Endothelial cell of hepatic sinusoid (primary cell): ENCODE results near the gene ABCB9.
"Not testable (repeated sequence)": the region's sequence is repeated elsewhere in the genome, so short reads cannot be mapped to it uniquely, and the experiment has no call there.

ENCODE experiments used
- in situ Hi-C: cut with HindIII; loops from 2 replicates; pipeline ENCODE4 v1.10.0; 2017; ENCODE audit warnings: low sequenced_read_pairs

The ABCB9 gene

DNA sequence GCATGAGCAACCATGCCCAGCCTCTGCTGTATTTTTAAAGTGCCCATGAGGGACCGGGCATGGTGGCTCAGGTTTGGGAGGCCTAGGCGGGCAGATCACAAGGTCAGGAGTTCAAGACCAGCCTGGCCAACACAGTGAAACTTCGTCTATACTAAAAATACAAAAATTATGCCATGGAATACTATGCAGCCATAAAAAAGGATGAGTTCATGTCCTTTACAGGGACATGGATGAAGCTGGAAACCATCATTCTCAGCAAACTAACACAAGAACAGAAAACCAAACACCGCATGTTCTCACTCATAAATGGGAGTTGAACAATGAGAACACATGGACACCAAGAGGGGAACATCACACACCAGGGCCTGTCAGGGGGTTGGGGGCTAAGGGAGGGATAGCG lies 61.0 kb downstream of the ABCB9 start:
- in situ Hi-C loops = not testable (repeated sequence)

DNA sequence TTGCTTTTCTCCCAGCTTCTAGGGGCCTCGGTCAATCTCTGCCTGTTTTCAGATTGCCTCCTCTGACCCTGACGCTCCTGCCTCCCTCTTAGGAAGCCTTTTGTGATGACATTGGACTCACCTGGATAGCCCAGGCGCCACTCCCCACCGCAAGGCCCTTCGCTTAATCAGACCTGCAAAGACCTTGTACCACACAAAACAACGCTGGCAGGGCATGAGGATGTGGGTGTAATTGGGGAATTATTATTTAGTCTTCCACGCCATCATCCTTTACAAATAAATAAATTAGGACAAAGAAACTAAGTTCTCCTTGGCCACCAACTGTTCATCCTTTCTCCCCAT lies 62.6 kb downstream of the ABCB9 start:
- in situ Hi-C loops = no loop called here

DNA sequence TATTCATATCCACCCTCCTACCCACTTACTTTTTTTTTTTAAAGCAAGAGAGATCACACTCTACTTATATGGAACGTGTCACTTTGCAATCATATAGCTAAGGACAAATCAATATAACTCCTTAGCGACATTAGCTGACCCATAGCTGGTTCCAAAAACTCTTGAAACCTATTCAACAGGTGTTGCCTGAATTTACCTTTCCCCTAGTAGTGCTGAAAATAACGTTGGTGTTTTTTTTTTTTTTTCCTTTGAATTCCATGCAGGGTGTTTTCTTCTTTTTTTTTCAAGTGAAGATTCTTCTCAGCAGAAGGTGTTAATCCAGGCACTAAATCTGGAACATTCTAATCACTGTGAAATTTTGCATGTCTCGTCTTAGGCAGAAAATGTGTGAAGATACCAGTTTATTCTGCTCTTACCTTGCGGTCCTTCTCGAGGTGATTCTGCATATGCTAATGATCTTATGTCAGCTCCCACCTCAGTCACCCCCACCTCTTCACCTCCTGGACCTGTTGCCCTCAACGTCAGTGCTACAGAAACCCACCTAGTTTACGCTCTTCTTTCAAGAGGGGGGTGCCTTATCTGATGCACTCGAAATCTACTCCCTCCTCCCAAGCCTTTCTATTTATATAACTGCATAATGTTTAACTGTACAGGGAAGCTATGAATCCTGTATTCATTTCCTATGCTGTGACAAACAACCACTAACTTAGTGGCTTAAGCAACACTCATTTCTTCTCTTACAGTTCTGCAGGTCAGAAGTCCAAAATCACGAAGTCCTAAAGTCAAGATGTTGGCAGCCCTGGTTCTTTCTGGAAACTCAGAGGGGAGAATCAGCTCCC lies 63.2 kb downstream of the ABCB9 start:
- in situ Hi-C loops = no loop called here

DNA sequence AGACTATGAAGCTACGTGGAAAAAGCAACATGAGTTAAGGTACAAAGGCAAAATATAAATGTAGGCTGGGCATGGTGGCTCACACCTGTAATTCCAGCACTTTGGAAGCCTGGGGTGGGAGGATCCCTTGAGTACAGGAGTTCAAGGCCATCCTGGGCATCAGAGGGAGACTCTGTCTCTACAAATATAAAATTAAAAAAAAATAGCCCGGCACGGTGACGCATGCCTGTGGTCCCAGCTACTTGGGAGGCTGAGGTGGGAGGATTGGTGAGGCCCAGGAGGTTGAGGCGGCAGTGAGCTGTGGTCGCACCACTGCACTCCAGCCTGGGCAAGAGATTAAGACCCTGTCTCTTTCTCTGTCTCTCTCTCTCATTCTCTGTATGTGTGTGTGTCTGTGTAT lies 66.4 kb downstream of the ABCB9 start:
- in situ Hi-C loops = no loop called here

DNA sequence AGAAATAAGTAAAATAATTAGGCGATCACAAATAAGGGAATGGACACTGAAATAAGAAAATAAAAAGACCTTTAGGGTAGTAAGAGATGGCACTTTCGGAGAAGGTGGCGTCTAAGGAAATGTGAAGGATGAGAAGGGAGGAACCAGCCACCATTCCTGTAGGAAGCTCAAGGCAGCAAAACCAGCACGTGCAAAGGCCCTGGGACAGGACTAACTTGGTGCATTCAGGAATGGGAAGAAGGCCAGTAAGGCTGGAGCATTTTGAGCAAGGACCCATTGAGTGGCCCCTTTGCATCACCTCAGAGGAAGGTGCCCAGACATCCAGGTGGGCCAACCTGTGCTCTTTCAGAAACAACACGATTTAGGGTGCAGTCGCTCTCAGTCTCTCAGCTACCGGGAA lies 69.6 kb downstream of the ABCB9 start:
- in situ Hi-C loops = no loop called here

DNA sequence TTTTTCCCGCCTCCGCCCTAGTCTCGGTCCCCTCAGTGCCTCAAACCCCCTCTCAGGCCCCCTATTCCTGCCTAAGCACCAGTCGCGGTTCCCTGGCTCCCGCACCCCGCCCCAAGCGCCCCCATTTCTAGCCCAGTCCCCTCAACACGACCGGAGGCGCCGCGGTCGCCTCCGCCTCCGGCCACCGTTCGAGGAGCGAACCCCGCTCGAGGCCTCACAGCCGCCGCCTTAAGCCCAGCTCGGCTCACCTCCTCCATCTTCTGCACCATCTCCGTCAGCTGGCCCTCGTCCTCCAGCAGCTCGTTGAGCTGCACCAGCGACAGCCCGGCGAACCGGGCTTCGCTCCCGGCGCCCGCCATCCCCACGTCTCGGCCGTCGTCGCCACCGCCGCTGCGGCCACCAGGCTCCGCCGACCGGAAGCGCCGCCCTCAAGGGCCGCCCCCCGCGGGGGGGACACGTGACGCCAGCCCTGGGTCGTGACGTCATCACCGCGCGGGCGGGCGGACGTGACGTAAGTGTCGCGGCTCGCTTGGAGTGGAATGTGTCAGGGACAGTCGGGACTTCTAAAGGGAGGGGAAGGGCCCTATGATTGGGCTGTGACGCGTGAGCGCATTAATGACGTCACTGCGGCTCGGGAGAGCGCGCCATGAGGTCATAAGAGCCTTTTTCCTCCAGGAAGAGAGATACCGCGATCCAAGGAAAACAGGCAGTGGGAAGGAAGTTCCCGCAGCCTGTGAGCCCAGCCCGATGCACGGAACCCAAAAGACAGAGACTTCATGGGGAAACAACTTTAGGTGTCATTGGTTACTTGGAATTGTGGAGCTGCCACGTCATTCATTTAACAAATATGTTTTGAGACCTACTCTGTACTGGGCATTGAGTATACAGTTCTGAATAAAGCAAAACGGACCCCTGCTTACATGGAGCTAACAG lies 70.3 kb downstream of the ABCB9 start, which contains the start of gene VPS37B:
Gene VPS37B, minus strand, starts transcription at position 421 of the 933 bp plus-strand sequence. Its CDS starts 62 bp downstream, at position 359.
- in situ Hi-C loops = no loop called here

DNA sequence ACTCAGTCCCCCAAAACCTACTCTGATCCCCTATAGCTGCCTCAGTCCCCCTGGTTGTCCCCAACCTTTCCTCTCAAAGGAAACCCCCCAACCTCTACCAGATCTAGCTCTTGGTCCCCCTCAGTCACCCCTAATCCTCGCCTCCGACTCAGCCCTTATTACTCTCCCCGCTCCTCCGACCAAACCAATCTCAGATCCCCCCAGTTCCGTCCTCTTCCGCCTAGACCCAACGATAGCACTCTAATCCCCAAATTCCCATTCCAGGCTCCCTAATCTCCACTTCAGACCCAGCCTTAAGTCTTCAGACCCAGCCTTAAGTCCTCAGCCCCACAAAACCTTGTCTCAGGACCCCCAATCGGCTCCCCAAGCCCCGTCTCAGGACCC lies 71.0 kb downstream of the ABCB9 start:
- in situ Hi-C loops = no loop called here

DNA sequence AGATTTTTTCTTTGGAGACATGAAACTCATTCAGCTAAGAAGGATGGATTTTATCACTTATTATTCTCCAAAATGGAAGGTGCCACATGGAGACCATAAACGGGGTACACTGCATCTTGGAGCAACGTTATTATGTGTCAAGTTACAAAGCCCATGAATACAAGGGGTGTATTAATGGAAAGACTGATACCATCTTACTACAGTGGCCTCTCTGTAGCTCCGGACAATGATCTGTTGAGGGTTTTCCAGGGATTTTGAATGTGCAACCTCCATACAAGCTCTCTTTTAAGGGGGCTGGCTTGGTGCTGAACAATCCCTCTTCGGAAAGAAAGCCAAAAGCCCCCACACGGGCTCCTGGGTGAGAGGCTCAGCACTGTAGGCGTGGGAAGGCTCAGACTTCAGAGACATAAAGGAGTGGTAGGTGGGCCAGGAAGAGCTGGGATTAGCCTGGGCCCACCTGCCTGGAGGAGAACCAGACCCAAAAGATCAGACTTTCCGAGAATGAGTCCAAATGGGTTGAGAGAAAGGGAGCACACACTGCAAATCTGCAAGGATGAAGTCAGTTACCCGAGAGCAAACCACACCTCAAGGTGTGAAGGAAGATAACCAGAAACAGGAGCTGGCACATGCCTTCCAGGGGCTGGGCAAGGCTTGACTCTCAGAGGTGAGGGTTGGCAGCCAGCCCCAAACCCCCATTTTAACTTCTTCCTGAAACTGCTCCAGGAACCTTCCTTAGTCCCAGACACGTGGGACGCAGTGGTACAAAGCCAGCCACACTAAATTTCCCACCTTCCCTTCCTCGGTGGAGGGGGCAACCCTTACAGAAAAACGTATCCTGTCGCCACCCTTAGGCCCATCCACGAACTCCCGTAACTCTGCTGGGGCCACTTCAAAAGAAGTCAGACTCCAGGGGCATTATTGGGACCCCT lies 71.8 kb downstream of the ABCB9 start:
- in situ Hi-C loops = no loop called here

DNA sequence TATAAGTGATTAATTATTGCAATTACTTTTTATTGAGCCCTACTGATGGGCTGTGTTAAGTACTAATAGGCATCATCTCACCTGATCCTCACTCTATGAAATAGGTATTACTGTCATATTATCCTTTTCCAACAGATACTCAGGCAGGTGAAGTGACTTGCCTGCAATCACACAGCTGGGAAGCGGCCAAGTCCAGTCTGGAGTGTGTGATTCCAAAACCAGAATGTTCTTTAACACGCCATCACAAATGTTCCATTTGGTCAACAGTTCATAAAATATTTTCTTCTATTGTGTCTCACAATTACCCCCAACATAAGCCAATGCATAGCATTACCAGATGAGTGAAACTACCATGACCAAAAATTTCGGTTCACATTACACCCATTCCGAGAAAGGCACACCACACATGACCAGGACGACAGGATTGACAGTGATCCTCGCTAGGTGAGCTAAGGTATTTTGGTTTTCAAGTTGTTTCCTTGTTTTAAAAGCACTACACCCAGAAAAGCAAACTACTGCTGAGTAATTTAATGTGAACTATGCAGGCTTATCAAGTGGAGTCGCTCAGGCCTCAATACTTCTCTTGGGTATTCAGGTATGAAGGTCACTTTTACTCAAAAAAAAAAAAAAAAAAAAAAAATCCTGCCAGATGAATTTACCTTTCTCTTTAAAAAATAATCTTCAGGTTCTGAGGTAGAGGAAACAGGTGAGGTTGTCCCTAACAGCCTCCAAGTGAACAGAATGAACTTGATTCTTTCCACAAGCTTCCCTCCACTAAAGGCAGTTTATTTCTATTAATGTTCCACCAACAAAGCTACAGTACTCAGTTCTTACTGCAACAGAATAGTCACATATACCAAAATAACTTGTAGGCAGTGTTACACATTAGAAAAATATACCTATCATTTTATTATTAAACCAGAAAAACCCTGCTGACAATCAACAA lies 72.8 kb downstream of the ABCB9 start:
- in situ Hi-C loops = no loop called here

DNA sequence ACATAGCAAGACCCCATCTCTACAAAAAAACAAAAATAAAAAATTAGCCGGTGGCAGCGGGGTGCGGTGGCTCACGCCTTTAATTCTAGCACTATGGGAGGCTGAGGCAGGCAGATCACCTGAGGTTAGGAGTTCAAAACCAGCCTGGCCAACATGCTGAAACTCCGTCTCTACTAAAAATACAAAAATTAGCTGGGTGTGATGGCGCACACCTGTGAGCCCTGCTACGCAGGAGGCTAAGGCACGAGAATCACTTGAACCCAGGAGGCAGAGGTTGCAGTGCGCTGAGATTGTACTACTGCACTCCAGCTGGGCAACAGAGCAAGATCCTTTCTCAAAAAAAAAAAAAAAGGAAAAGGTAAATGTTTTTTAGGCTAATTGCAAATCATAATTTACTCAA lies 73.5 kb downstream of the ABCB9 start:
- in situ Hi-C loops = not testable (repeated sequence)

DNA sequence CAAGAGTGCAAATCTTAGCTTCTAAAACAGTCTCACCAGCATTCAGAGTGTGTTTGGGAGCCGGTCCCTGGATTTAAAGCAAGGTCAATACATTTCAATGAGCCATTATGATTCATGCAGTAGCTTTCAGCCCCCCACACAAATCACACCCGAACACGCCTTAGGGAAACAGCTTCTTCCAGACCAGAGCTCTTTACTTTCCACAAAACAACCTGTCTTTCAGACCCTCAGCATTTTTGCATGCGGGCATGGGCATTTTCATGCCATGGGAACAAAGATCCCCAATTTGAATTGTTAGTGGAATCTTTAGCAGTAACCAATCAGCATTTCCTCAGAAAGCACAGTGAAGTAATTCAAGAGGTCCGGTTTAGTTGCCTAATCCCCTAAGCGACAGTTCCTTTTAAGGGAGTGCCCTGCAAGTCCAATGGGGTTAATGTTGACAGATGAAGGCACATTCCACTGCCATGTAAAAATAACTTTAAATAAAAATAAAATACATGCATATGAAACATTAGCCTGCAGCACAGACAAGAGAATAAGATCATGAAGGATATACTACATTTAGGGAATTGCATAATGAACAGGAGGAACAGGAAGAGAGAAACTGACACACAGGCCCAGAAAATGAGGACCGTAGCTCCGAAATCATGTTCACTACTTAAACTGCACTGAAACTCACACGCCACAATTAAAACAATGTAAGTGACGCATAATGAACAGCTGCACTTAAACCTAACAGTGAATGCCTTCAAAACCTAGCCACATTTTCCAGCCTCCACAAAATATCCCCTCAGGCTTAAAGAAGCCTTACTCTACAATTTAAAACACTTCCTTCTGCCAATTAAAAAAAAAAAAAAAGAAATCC lies 74.4 kb downstream of the ABCB9 start:
- in situ Hi-C loops = no loop called here

DNA sequence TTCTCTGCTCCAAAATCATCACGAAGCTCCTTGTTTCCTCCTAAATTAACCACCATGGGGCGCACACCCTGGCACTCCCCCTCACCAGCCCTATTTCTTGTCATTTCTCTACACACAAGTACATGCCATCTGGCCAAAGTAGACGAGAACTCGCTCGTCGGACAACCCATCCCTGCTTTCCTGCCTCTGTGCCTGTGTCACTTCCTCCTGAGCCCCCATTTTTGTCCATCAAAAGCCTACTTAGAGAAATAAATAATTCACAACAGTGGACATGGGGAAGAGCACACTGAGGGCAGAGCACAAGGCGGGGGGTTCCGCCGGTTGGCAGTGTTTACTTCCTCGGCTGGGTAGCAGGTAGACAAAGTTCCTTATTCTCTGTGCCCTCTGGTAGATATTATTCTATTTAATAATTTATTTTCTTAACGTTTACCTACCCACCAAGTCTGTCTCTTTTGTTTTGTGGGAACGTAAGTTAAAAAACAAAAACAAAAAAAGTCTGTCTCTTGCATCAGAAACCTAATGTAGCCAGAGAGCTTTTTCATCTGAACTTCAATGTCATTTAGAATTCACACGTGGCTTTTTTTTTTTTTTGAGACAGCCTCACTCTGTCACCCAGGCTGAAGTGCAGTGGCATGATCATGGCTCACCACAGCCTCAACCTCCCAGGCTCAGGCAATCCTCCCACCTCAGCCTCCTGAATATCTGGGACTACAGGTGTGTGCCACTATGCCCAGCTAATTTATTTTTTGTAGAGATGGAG lies 76.3 kb downstream of the ABCB9 start:
- in situ Hi-C loops = no loop called here

DNA sequence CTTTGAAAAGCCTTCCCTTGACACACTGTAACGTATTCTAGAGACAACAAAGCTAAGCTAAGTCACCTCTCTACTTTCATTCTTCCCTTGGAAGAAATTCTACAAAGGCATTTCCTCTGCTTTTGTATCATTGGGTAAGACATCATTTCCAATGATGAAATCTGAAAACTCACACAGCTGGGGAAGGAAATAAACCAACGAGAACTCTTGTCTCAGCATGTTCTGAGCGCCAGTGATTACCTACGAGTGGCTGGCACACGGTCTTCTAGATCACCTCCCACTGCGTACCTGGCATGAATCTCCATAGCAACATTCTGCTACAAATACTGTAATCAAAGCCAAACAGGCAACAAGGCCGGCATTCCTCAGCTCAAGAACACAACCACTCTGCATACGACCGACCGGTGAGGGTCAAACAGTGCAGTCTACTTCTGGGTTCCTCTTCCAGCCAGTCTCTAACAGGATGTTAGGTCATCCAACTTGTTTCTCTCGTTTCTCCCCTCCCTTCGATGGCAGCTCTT lies 78.0 kb downstream of the ABCB9 start:
- in situ Hi-C loops = no loop called here

DNA sequence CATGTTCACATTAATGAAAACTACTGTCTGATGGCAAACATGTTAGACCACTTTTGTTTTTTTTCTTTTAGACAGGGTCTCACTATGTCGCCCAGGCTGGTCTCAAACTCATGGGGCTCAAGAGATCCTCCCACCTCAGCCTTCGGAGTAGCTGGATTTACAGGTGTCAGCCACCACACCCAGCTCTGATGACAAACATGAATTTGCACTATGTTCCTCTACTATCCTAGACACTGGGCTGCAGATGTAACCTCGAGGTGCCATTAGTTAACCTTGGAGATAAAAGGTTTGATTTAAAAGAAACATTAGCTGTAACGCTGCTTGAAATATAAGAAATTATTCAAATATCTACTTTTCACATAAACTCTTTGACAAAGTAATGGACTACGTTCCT lies 78.4 kb downstream of the ABCB9 start:
- in situ Hi-C loops = no loop called here

DNA sequence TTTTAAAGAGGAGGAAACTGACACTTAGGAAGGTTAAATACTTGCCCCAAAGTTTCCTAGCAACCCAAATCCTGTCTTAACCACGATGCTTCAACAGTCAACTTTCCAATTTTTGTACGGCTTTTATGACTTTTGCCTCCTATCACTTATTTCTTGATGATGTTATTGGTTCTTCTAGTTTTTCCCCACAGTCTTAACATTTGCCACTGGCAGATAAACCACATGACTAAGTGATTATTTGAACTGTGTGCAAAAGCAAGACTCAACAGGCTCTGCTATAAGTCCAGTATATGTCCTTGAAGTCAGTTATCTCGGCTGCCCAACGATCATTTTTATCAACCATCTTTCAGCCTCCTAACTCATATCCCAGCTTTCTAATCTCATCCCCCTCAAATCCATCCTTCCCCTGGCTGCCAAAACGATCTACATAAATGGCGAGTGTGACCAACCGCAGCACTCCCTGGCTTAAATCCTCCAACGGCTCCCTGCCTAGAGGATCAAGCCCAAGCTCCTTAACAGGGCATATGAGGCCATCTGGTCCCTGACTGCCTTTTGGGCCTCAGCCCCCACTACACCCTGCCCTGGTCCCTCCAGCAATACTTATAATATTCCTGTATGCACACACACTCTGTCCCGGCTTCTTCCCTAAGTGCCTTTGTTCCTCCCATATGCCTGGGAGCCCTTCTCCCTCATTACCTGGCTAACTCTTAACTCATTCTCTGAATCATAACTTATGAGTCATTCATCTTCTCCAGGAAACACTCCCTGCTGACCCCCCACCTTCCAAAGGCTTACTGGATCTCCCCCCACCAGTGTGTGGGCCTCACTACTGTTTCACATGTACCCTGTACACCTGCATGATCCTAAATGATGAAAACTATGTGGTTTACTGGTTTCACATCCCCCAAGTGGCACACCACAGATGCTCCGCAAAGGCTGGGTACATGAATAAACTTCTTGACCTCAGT lies 79.1 kb downstream of the ABCB9 start:
- in situ Hi-C loops = no loop called here

DNA sequence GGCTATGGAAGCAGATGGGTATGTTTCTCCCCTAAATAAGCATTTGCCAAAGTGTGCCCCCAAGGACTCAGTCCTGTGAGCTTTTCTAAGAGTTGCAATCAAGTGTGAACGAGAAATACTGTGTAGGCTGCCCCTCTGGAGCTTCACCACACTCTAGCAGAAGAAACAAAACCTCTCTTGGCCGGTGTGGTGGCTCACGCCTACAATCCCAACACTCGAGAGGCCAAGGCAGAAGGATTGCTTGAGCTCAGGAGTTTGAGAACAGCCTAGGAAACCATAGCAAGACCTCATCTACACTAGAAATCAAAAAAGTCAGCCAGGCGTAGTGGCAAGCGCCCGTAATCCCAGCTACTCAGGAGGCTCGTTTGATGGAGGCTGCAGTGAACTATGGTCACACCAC lies 80.1 kb downstream of the ABCB9 start:
- in situ Hi-C loops = no loop called here

DNA sequence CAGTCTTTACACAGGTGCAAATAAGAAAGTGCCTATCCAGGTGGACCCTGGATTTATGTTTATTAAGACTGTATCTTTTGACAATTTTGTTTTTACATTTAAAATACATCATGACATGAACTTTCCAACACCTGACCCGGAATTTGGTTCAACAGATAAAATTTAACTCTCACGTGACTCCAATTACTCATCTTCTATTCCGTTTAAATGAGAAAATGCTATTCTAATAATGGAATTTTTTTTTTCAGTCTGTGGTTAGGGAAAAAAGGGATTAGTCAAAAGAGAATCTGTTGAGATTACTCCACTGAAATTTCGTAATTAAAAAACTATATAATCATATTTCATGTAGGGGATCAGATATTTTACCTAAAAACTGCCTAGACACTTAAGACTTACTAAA lies 81.4 kb downstream of the ABCB9 start:
- in situ Hi-C loops = loop anchor here (5.0 kb wide), 1 partner anchor 62 kb away; no protein-coding TSS in a partner anchor
